ENCODE data around the gene JPT1.
"Not testable (repeated sequence)": the region's sequence is repeated elsewhere in the genome, so short reads cannot be mapped to it uniquely, and the experiment has no call there.

Gene JPT1

GRCh38 chr17:75146592-75146991, 7.7 kb downstream of the JPT1 start:
- no peak for DNase-seq (ENCODE audit: low read depth)
- no peak for TF ChIP-seq CTCF (IDR thresholded peaks at IDR 0.05; ENCODE audit: insufficient read depth, low read depth, low read length, missing control alignments)

DNA sequence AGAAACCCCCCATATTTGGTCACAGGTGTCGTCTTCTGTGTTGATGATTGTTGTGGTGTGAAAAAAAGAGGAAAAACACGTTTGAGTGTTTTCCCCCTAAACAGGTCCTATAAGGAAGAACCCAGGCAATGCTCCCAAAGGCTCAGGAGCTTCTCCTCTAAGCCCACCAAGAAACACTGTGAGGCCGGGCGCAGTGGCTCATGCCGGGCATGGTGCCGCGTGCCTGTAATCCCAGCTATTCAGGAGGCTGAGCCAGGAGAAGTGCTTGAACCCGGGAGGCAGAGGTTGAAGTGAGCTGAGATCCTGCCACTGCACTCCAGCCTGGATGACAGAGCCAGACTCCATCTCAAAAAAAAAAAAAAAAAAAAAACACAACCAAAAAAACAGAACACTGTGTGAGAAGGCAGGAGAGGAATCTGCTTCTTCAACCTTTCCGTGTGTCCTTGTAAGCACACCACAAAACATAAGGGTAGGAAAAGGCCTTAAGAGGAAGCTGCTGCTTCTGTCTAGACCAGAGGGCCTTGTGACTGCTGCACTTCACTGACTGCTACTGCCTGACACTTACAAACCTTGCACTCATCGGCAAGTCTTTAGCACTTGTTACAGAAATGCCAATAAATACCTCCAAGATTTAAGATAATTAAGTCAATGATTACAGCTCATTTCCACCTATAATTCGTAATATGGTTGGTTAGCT, 9.3 kb downstream of the JPT1 start:
- no peak for DNase-seq (ENCODE audit: low read depth)
- no peak for TF ChIP-seq CTCF (IDR thresholded peaks at IDR 0.05; ENCODE audit: insufficient read depth, low read depth, low read length, missing control alignments)
- no peak overlapping the region for H3K4me3 ChIP-seq (ENCODE audit: low read depth, low read length)

More at GRCh38 chr17:75146592-75146991, 7.7 kb downstream of the JPT1 start:
- H3K4me3 ChIP-seq (ENCODE audit: low read depth, low read length): no peak overlapping the region

GRCh38 chr17:75142236-75142971, 11.9 kb downstream of the JPT1 start:
- no peak for TF ChIP-seq CTCF (IDR thresholded peaks at IDR 0.05; ENCODE audit: insufficient read depth, low read depth, low read length, missing control alignments)
- no peak for DNase-seq (ENCODE audit: low read depth)

GRCh38 chr17:75138519-75138918, 15.8 kb downstream of the JPT1 start:
- DNase-seq (ENCODE audit: low read depth): no peak
- TF ChIP-seq CTCF (IDR thresholded peaks at IDR 0.05; ENCODE audit: insufficient read depth, low read depth, low read length, missing control alignments): no peak
- H3K4me3 ChIP-seq (ENCODE audit: low read depth, low read length): no peak overlapping the region

More at GRCh38 chr17:75142236-75142971, 11.9 kb downstream of the JPT1 start:
- no peak overlapping the region for H3K4me3 ChIP-seq (ENCODE audit: low read depth, low read length)

DNA sequence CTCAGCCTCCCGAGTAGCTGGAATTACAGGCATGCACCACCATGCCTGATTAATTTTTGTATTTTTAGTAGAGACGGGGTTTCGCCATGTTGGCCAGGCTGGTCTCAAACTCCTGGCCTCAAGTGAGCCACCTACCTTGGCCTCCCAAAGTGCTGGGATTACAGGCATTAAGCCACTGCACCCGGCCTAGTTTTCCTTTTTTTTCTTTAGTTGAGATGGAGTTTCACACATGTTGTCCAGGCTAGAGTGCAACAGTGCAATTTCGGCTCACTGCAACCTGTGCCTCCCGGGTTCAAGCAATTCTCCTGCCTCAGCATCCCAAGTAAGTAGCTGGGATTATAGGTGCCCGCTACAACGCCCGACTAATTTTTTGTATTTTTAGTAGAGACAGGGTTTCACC, 16.6 kb downstream of the JPT1 start:
- not testable (repeated sequence) for DNase-seq (ENCODE audit: low read depth); H3K4me3 ChIP-seq (ENCODE audit: low read depth, low read length)

- TF ChIP-seq CTCF (IDR thresholded peaks at IDR 0.05; ENCODE audit: insufficient read depth, low read depth, low read length, missing control alignments): no peak
- H3K4me3 ChIP-seq (ENCODE audit: low read depth, low read length): no peak overlapping the region
- DNase-seq (ENCODE audit: low read depth): no peak
Measured at GRCh38 chr17:75135946-75136345, 18.4 kb downstream of the JPT1 start.

DNA sequence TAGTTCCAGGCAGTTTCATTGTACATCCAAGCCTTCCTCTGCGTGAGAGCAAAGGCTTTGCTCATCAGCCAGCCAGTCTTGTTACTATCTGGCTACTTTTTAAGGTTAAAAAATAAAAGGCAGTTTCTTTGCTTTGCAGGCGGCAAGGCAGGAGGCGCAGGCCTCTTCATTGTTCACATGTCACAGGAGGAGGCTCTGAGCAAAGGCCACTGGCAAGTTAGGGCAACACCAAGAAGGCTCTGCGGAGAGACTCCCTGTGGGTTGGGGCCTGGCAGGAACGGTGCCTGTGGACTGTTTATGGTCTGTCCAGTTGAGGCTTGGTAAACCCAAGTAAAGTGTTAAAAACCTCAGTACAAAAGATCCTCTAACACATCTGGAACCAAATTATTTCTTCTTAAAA, 18.9 kb downstream of the JPT1 start:
- DNase-seq (ENCODE audit: low read depth): no peak
- TF ChIP-seq CTCF (IDR thresholded peaks at IDR 0.05; ENCODE audit: insufficient read depth, low read depth, low read length, missing control alignments): no peak
- no peak overlapping the region for H3K4me3 ChIP-seq (ENCODE audit: low read depth, low read length)

DNA sequence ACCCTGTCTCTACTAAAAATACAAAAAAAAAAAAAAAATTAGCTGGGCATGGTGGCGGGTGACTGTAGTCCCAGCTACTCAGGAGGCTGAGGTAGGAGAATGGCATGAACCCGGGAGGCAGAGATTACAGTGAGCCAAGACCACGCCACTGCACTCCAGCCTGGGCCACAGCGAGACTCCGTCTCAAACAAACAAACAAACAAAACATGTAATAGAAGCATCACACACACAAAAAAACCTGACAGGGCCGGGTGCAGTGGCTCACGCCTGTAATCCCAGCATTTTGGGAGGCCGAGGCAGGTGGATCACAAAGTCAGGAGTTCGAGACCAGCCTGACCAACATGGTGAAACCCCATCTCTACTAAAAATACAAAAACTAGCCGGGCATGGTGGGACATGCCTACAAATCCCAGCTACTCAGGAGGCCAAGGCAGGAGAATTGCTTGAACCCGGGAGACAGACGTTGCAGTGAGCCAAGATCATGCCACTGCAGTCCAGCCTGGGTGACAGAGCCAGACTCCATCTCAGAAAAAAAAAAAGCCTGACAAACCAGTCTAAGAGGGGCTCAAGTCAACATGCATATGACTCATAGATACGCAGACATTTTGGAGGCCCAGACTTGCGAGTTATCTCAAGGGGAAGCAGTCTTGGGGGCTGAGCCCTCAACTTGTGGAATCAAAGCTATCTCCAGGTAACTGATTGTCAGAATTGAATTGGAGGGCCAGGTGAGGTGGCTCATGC, 20.5 kb downstream of the JPT1 start:
- not testable (repeated sequence) for H3K4me3 ChIP-seq (ENCODE audit: low read depth, low read length); DNase-seq (ENCODE audit: low read depth)
